Smooth muscle cell of trachea (primary cell): ENCODE data around the gene PIKFYVE. TPM values are rescaled to one million over a fixed set of nuclear protein-coding genes. Genes with fewer than 3 reads are reported as not detected.

Experiments used
- total RNA-seq: library from RNA; depleted of rRNA; stranded (reverse); fragments of >200 nt; gene quantifications from 2 replicates; pipeline ENCODE4 v1.2.1, GENCODE V29; 2014

The PIKFYVE gene, protein sequence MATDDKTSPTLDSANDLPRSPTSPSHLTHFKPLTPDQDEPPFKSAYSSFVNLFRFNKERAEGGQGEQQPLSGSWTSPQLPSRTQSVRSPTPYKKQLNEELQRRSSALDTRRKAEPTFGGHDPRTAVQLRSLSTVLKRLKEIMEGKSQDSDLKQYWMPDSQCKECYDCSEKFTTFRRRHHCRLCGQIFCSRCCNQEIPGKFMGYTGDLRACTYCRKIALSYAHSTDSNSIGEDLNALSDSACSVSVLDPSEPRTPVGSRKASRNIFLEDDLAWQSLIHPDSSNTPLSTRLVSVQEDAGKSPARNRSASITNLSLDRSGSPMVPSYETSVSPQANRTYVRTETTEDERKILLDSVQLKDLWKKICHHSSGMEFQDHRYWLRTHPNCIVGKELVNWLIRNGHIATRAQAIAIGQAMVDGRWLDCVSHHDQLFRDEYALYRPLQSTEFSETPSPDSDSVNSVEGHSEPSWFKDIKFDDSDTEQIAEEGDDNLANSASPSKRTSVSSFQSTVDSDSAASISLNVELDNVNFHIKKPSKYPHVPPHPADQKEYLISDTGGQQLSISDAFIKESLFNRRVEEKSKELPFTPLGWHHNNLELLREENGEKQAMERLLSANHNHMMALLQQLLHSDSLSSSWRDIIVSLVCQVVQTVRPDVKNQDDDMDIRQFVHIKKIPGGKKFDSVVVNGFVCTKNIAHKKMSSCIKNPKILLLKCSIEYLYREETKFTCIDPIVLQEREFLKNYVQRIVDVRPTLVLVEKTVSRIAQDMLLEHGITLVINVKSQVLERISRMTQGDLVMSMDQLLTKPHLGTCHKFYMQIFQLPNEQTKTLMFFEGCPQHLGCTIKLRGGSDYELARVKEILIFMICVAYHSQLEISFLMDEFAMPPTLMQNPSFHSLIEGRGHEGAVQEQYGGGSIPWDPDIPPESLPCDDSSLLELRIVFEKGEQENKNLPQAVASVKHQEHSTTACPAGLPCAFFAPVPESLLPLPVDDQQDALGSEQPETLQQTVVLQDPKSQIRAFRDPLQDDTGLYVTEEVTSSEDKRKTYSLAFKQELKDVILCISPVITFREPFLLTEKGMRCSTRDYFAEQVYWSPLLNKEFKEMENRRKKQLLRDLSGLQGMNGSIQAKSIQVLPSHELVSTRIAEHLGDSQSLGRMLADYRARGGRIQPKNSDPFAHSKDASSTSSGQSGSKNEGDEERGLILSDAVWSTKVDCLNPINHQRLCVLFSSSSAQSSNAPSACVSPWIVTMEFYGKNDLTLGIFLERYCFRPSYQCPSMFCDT (N-terminal part only)
- 36.4 and 38.0 TPM in 2 replicates for total RNA-seq

DNA sequence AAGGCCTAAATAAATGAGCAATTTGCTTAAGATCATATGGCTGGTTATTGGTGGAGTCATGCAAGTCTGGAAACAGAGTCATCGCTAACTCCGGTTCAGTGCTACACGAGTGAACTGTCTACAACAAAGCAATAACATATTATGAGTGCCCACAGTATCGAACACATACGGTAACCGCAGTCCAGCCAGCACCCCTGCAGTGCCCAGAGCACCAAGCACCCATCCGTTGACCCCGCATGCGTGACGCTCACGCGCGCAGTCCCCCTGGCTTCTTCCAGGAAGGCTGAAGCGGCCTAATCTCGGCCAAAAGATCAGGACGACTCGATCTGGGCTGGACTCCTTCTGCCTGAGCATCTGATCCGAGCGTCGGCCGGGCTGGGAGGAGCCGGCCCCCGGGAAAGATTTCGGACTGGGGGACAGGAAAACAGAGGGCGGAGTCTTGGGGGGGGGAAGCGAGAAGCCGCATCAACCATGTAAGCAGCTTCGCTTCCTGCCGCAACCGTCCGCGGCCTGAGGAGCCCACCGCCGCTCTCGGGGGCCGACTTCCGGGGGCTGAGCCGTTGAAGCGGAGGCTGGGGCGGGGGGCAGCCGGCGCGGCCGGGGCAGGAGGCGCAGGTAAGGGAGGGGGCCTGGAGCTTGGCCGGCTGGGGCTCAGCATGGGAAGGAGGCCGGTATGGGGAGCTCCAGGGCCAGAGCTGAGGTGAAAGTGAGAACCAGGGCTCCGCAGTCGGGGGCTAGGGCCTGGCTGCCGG is at the start of gene PIKFYVE:
PIKFYVE (plus strand) TSS at position 455 of the 752 bp plus-strand sequence. CDS start 5,265 bp downstream, outside the sequence.

DNA sequence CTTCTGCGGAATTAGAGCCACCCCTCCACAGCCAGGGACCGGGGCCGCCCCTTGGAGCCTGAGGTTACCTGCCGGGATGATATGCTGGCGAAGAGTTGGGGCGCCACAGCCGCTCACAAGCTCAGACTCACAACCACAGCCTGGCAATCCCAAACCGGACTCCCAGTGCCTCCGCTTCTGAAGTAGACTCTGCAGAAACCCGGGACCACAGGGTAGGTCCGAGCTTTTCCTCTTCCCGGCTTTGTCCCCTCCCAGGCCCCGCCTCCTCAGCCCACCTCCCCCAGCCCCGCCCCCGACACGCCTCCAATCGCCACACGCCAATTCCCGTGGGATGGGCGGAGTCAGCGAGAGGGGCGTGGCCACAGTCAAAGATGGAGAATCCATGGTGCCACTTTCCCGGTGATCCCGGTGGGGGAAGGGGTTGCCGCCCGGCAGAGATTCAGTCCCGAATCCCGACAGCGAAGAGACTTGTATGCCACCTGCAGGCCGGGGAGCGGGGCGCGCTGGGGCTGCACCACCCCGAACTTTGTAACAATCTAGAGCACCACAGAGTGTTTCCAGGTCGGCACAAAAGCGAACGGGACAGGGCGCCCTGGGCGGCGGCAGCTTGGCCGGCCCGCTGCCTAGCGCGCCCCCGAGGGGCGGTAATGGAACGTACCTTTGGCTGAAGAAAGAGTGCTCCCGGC is 11.0 kb upstream of the PIKFYVE start, which contains the start of gene IDH1:
IDH1 (minus strand) TSS at position 201 of the 686 bp plus-strand sequence. CDS start 3,520 bp downstream, outside the sequence.

DNA sequence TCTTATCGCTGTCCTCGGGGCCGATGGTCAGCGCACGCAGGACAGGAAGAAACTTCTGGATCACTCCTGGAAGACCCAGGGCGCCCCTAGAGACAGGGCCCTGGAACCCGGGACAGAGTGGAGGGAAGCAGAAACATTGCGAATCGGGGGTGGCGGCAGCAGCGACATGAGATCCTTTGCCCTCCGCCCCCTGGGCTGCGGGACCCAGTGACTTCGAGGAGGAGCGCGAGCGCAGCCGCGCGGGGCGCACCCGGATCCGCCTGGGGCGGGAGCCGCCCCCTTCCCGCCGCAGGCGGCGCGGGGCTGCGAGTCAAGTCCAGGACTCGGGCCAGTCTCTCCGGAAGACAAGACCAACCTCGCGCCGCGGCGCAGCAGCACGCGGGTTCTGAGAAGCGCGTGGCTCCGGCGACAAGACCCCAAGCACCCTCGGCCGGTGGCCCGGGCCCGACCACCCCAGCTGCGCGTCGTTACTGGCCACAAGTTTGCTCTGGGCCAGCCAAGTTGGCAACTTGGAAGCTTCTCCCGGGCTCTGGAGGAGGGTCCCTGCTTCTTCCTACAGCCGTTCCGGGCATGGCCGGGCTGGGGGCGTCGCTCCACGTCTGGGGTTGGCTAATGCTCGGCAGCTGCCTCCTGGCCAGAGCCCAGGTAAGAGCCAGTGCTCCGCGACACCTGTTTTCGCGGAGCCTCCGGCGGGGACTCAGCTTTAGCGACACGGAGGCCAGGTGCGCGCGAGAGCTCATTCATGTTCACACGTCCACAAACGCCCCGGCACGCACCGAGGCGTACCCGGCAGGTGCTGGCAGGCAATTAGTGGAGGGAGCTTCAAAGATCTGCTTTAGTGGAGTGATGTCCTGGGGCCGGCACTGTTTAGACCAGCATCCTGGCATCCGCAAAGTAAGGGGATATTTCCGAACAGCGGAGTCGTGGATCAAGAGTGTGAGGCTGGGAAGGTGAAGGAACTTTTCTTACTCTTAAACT is 140.7 kb downstream of the PIKFYVE start, which contains the start of gene PTH2R:
PTH2R (plus strand) TSS at position 319 of the 978 bp plus-strand sequence; CDS start at position 571, 252 bp downstream.

Other genes starting within 250 kb of the PIKFYVE start
- gene PLEKHM3, start 240.7 kb upstream of the PIKFYVE start, total RNA-seq = 15.6 and 16.0 TPM in 2 replicates
- not detected in 2 replicates for gene CRYGD, start 141.7 kb upstream of the PIKFYVE start, total RNA-seq
- not detected in 2 replicates for gene CRYGC, start 136.4 kb upstream of the PIKFYVE start, total RNA-seq
- gene CRYGB, start 120.1 kb upstream of the PIKFYVE start, total RNA-seq = not detected in 2 replicates
- gene CRYGA, start 102.7 kb upstream of the PIKFYVE start, total RNA-seq = not detected in 2 replicates
- gene C2orf80, start 76.2 kb upstream of the PIKFYVE start, total RNA-seq = not detected in 2 replicates
- 236 and 313 TPM in 2 replicates for gene IDH1, start 11.2 kb upstream of the PIKFYVE start, total RNA-seq
- not detected in 2 replicates for gene PTH2R, start 140.5 kb downstream of the PIKFYVE start, total RNA-seq